Tibial artery (tissue), 4 donors: ENCODE results near the gene CHST14.
A peak's percentile ranks its signal among the peaks of the same experiment; 100 is the strongest.

Experiments
- DNase-seq, 2 donors: peaks; one replicate each; pipeline ENCODE4 v3.0.0-alpha.2; 2019
- H3K27ac ChIP-seq, 2 donors: fragments of 200-600 bp; sonication (generic) in 1 of 2; 1 replicate in 1 of 2; 2 replicates in 1 of 2; pipeline ENCODE4 v1.5.1; 2018 to 2019; ENCODE audit warnings: mild to moderate bottlenecking in 1 of 2
- H3K27me3 ChIP-seq, 2 donors: fragments of 200-600 bp; sonication (generic) in 1 of 2; one replicate each; pipeline versions ENCODE4 v1.5.1 to v1.6.0; 2016 to 2019
- H3K36me3 ChIP-seq, 3 donors: fragments of 200-600 bp; sonication (generic) in 2 of 3; one replicate each; pipeline ENCODE4 v1.5.1; 2016 to 2019; ENCODE audit warnings: mild to moderate bottlenecking in 2 of 3
- H3K4me1 ChIP-seq, 4 donors: fragments of 200-600 bp; sonication (generic) in 2 of 4; 1 replicate in 3 of 4; 2 replicates in 1 of 4; pipeline ENCODE4 v1.5.1; 2016 to 2019
- H3K4me3 ChIP-seq, 2 donors: fragments of 200-600 bp; sonication (generic) in 1 of 2; 1 replicate in 1 of 2; 2 replicates in 1 of 2; pipeline ENCODE4 v1.5.1; 2018 to 2019; ENCODE audit warnings: mild to moderate bottlenecking in 2 of 2
- H3K9me3 ChIP-seq, 3 donors: fragments of 200-600 bp; sonication (generic) in 1 of 3; one replicate each; pipeline ENCODE4 v1.5.1; 2016 to 2019
- CTCF ChIP-seq, 2 experiments: fragments of 200-600 bp in 1 of 2; fragments of 450-650 bp in 1 of 2; IDR thresholded peaks; one replicate each; pipeline ENCODE4 v1.5.1; 2017 to 2019; ENCODE audit warnings: antibody characterized with exemption in 2 of 2, mild to moderate bottlenecking in 1 of 2, moderate library complexity in 1 of 2
- intact Hi-C: fragments of 100-400 bp; cut with DNase I; formaldehyde crosslinking; loops from one replicate; pipeline ENCODE4 v1.15.0; 2023; ENCODE audit warnings: low total_unique reads

Gene CHST14

GRCh38 chr15:40439461-40439959, 31.3 kb upstream of the CHST14 start:
- intact Hi-C loops, result loop anchor here (10.0 kb wide), 1 partner anchor 395 kb away; no protein-coding TSS in a partner anchor
- TF ChIP-seq CTCF (IDR thresholded peaks at IDR 0.05), result no peak
- Histone ChIP-seq H3K4me3 (peak overlapping the region; percentile 88 to 99), H3K36me3 (no peaks in the 10 kb centered on the region), H3K27me3 (peaks cover 0 to 47% of the 10 kb centered on the region in 2 donors), H3K27ac (no peak overlapping the region), H3K9me3 (no peaks in the 10 kb centered on the region), H3K4me1 (peaks cover 0 to 67% (median 44%) of the 10 kb centered on the region in 4 donors)
- no peak for DNase-seq

GRCh38 chr15:40439960-40440742, 30.6 kb upstream of the CHST14 start:
- H3K27me3 ChIP-seq, result peaks cover 0 to 47% of the 10 kb centered on the region in 2 donors
- no peaks in the 10 kb centered on the region for H3K9me3 ChIP-seq
- intact Hi-C loops, result loop anchor here (10.0 kb wide), 3 partner anchors 65 to 395 kb away; partner anchors contain the start of genes CCDC32 and RPUSD2
- TF ChIP-seq CTCF (IDR thresholded peaks at IDR 0.05), result no peak
- peak overlapping the region; percentile 25 to 51 for H3K27ac ChIP-seq
- peak overlapping the region; percentile 88 to 99 for H3K4me3 ChIP-seq
- H3K4me1 ChIP-seq, result peaks cover 0 to 67% (median 47%) of the 10 kb centered on the region in 4 donors
- H3K36me3 ChIP-seq, result no peaks in the 10 kb centered on the region
- DNase-seq, result peak; percentile 42 to 74

- no peaks in the 10 kb centered on the region for H3K9me3 ChIP-seq
- H3K27me3 ChIP-seq, result peaks cover 0 to 39% of the 10 kb centered on the region in 2 donors
- peaks cover 0 to 69% (median 44%) of the 10 kb centered on the region in 4 donors for H3K4me1 ChIP-seq
- TF ChIP-seq CTCF (IDR thresholded peaks at IDR 0.05), result peak in 1 of 2 experiments; percentile 17
- intact Hi-C loops, result loop anchor here (10.0 kb wide), 2 partner anchors 64 to 124 kb away; partner anchors contain the start of genes CCDC32 and RPUSD2
- peak within 1 kb of the TSS; percentile 88 to 99 for H3K4me3 ChIP-seq
- peak within 1 kb of the TSS; percentile 74 to 81 for H3K27ac ChIP-seq
- no peaks in the 10 kb centered on the region for H3K36me3 ChIP-seq
- peak; percentile 95 to 99 for DNase-seq
These were observed 29.8 kb upstream of the CHST14 start, which contains the start of gene BAHD1 for GRCh38 chr15:40440743-40441564. BAHD1 (plus strand) TSS chr15:40440953; CDS start chr15:40458465, 17,512 bp downstream.

GRCh38 chr15:40441565-40442531, 28.9 kb upstream of the CHST14 start:
- Histone ChIP-seq H3K9me3 (no peaks in the 10 kb centered on the region), H3K4me1 (peaks cover 0 to 63% (median 35%) of the 10 kb centered on the region in 4 donors), H3K36me3 (no peaks in the 10 kb centered on the region), H3K27me3 (peaks cover 0 to 31% of the 10 kb centered on the region in 2 donors), H3K4me3 (peak overlapping the region; percentile 88 to 99), H3K27ac (peak overlapping the region; percentile 74 to 81)
- TF ChIP-seq CTCF (IDR thresholded peaks at IDR 0.05), result peak in 1 of 2 experiments; percentile 15
- intact Hi-C loops, result loop anchor here (10.0 kb wide), 2 partner anchors 63 to 123 kb away; partner anchors contain the start of genes CCDC32 and RPUSD2
- DNase-seq, result peak in 1 of 2 donors; percentile 68
